ENCODE measurements around the gene MAP2K1.
A peak's percentile ranks its signal among the peaks of the same experiment; 100 is the strongest.
"Not testable (repeated sequence)": the region's sequence is repeated elsewhere in the genome, so short reads cannot be mapped to it uniquely, and the experiment has no call there.

The MAP2K1 gene

DNA sequence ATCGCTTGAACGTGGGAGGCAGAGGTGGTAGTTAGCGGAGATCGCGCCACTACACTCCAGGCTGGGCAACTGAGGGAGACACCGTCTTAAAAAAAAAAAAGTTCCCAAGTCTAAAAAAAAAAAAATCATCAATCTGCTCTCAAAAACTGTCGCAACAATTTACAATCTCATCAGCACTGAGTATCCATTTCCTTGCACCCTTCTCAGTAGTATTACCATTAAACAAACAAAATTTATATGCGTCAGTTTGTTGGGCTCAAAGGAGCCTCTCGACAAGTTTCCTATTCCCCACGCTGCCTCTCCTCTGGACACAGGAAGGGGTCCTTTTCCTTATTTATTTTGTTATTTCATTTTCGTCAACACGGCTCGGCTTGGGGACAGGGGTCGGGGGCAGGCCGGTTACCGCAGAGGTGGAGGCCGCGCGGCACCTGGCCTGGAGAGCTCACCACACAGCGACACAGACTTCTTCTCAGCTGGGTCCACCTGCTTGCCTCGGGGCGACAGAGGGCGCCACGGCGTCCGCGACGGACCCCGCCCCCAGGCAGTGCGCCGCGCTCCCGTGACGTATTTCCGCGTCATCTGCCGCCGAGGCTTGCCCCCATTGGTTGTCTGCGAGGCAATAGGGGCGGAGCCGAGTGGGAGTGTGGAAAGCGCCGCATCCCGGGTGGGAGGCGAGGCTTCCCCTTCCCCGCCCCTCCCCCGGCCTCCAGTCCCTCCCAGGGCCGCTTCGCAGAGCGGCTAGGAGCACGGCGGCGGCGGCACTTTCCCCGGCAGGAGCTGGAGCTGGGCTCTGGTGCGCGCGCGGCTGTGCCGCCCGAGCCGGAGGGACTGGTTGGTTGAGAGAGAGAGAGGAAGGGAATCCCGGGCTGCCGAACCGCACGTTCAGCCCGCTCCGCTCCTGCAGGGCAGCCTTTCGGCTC, at the start of gene MAP2K1:
Gene MAP2K1 (plus strand): TSS at position 709 of the 920 bp plus-strand sequence. CDS start 436 bp downstream, outside the sequence.
- peak; percentile 98 for DNase-seq

DNA sequence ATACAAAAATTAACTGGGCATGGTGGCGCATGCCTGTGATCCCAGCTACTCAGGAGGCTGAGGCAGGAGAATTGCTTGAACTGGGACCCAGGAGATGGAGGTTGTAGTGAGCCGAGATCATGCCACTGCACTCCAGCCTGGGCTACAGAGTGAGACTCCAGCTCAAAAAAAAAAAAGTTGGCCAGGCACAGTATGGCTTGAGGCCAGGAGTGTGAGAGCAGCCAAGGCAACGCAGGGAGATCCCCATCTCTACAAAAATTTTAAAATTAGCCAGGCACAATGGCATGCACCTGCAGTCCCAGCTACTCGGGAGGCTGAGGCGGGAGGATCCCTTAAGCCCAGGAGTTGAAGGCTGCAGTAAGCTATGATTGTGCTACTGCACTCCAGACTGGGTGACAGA, 38.2 kb upstream of the MAP2K1 start:
- not testable (repeated sequence) for DNase-seq

DNA sequence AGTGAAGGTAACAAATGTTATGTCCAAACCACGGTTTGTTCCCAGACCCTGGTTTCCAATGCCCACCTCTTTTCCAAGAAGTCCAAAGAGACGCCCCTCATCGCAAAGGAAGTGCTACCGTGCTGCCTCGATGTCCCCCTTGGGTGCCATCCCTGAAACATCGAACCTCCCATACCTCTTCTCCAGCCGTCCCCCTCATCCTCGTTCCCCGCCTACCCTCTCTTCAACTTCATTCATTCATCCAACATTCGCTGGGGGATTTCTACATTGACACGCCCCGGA, 30.7 kb upstream of the MAP2K1 start:
- peak; percentile 24 for DNase-seq

- peak; percentile 98 for DNase-seq
Observed at GRCh38 chr15:66356359-66357236, 30.1 kb upstream of the MAP2K1 start, which contains the start of gene TIPIN. TSS of gene TIPIN (minus strand) at chr15:66356685. CDS start at chr15:66352947, 3,738 bp downstream.

GRCh38 chr15:66359740-66360139, 27.0 kb upstream of the MAP2K1 start:
- no peak for DNase-seq

DNA sequence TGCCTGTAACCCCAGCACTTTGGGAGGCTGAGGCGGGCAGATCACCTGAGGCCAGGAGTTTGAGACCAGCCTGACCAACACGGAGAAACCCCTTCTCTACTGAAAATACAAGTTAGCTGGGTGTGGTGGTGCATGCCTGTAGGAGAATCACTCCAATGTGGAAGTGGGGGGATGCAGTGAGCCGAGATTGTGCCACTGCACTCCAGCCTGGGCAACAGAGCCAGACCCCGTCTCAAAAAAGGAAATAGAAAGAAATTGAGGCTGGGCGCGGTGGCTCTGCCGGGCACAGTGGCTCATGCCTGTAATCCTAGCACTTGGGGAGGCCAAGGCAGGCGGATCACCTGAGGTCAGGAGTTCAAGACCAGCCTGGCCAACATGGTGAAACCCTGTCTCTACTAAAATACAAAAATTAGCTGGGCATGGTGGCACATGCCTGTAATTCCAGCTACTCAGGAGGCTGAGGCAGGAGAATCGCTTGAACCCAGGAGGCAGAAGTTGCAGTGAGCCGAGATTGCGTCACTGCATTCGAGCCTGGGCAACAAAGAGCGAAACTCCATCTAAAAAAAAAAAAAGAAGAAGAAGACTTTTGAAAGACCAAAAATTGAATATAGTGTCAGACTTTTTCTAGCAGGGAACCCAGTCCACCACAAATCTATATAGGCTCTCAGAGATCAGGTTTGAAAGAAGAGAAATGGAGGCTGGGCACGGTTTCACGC, 24.8 kb upstream of the MAP2K1 start:
- not testable (repeated sequence) for DNase-seq

DNA sequence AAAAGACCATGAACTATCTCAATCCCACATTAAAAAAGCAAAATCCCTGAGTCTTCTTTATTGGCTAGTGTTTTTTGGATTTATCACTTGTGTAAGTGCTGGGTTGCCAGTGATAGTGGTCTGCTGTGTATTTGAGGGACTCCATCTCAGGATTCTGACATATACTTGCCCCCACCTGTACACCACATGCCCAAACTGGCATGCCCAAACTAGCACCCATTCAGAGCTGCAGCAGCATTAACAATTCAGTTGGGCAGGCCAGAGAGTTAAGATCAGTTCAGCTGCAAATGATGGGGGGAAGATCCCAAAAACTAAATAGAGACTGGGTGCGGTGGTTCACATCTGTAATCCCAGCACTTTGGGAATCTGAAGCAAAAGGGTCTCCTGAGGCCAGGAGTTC, 23.9 kb upstream of the MAP2K1 start:
- no peak for DNase-seq

DNA sequence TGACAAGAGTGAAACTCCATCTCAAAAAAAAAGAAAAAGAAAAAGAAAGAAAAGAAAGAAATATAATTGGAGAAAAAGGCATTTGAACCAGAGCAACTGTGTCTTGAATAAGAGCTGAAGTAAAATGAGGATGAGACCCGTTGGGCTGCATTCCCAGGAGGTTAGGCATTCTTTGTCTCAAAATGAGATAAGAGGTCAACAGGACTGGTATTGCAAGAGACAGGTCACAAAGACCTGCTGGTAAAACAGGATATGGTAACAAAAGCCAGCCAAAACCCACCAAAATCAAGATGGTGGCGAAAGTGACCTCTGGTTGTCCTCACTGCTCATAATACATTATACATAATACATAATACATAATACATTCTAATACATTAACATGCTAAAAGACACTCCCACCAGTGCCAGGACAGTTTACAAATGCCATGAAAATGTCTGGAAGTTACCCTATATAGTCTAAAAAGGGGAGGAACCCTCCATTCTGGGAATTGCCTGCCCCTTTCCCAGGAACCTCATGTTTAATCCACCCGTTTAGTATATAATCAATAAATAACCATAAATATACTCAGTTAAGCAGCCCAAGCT, 21.7 kb upstream of the MAP2K1 start:
- no peak for DNase-seq

GRCh38 chr15:66369773-66370651, 16.7 kb upstream of the MAP2K1 start:
- peak; percentile 34 for DNase-seq

DNA sequence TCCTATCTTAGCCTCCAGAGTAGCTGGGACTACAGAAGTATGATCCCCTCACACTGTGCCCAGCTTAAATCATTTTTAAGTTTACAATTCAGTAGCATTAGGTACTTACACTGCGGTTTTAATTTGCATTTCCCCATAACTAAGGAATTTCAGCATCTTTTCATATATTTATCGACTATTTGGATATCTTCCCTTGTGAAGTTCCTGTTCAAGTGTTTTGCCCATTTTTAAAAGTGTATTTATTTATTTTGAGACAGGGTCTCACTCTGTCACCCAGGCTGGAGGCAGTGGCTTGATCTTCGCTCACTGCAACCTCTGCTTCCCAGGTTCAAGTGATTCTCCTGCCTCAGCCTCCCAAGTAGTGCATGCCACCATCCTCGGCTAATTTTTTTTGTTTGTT, 12.5 kb upstream of the MAP2K1 start:
- no peak for DNase-seq

DNA sequence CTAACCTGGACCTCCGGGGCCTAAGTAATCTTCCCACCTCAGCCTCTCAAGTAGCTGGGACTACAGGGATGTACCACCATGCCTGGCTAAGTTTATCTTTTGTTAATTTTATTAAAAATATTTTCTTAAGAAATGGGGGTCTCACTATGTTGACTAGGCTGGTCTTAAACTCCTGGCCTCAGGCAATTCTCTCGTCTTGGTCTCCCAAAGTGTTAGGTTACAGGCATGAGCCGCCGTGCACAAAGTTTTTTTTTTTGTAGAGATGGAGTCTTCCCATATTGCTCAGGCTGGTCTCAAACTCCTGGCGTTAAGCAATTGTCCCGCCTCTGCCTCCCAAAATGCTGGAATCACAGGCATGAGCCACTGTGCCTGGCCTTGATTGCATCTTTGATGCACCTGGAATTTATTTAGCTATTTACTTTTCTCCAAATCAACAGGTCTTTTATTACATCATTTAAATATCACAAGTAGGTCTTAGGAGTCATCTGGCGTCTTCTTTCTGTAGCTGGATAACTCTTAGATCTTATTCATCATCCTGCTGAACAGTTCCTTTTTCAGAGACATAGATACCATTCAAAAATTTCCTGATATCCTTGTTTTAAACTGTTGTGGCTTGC, 7.8 kb upstream of the MAP2K1 start:
- no peak for DNase-seq

GRCh38 chr15:66381376-66381775, 5.3 kb upstream of the MAP2K1 start:
- DNase-seq = not testable (repeated sequence)

GRCh38 chr15:66387163-66388042, 691 bp downstream of the MAP2K1 start:
- DNase-seq = peak; percentile 87

DNA sequence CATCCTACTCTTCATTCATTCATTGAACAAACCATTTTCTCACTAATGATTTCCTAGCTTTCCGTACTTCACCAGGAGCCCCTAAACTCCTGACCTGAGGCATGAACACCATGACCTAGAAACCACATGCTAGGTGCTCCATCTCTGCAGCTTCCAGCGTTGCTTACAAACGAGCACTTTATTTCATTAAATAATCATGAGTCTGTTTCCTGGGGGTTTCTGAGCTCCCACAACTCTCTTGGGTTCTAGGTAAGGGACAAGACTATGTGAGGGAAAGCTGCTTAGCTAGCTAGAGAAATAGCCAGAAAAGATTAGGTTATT, 1.3 kb downstream of the MAP2K1 start:
- no peak for DNase-seq

DNA sequence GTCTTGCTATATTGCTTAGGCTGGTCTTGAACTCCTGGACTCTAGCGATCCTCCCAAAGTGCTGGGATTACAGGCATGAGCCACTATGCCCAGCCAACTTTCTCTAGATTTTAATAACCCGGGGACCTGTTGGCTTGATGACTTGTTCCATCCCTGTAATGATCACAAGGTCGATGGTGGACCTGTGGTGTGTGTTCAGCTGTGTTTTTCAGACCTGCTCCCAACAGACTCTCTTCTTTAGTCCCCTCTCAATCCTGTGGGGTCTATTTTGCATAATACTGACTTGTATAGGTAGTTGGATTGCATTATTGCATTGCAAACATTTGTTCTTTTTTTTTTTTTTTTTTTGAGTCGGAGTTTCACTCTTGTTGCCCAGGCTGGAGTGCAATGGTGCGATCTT, 1.9 kb downstream of the MAP2K1 start:
- no peak for DNase-seq

DNA sequence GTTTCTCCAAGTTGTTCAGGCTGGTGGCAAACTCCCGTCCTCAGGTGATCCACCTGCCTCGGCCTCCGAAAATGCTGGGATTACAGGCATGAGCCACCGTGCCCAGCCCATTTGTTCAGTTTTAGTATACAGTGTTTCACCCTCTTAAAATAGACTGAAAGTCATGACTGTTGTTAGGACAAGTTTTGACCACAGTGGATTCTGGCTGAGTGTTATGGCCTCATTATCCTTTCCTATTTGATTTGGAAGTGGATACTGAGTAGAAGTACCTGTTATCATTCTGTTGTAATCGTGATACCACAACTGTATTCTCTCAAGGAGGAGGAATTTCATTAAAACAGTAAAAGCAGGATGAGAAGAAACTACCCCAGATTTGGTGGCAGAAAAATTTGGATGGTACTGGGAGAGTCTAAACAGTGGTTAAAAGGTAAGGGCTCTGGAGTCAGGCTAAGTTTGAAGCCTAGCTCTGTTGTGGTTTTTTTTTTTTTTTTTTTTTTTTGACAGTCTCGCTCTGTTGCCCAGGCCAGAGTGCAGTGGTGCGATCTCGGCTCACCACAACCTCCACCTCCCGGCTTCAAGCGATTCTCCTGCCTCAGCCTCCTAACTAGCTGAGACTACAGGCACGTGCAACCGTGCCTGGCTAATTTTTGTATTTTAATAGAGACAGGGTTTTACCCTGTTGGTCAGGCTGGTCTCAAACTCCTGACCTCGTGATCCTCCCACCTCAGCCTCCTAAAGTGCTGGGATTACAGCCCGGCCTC, 2.6 kb downstream of the MAP2K1 start:
- no peak for DNase-seq

GRCh38 chr15:66389859-66390381, 3.2 kb downstream of the MAP2K1 start:
- DNase-seq = no peak

GRCh38 chr15:66390678-66391077, 4.0 kb downstream of the MAP2K1 start:
- DNase-seq = peak; percentile 26

GRCh38 chr15:66393037-66393436, 6.3 kb downstream of the MAP2K1 start:
- not testable (repeated sequence) for DNase-seq

Measured in stimulated activated CD4-positive, alpha-beta T cell treated with anti-CD3 and anti-CD28 coated beads, Interleukin-4, amount 100 ng/mL, for 24 hours (primary cell).